H9 (cell line): Measurements from ENCODE around the gene ZNF800. TPM values are rescaled to one million over a fixed set of nuclear protein-coding genes. Genes with fewer than 3 reads are reported as not detected.

Experiments used
- DNase-seq: peaks from one replicate; pipeline ENCODE4 v3.0.0-alpha.2; 2017
- H2AFZ ChIP-seq: one replicate; pipeline ENCODE4 v1.6.1; 2013; ENCODE audit warnings: mild to moderate bottlenecking, low read length, control low read depth, moderate library complexity
- H2AK5ac ChIP-seq: 2 replicates; pipeline ENCODE4 v1.6.1; 2013; ENCODE audit warnings: low read length, control low read depth, mixed read lengths; ENCODE audit not compliant: insufficient read length
- H2BK120ac ChIP-seq: one replicate; pipeline ENCODE4 v1.6.1; 2013; ENCODE audit warnings: low read depth, mild to moderate bottlenecking, low read length, control low read depth, inconsistent platforms; ENCODE audit not compliant: poor library complexity, severe bottlenecking
- H2BK12ac ChIP-seq: 2 replicates; pipeline ENCODE4 v1.6.1; 2013; ENCODE audit warnings: low read length, control low read depth, mixed read lengths, low read depth; ENCODE audit not compliant: insufficient read length
- H2BK15ac ChIP-seq: 2 replicates; pipeline ENCODE4 v1.6.1; 2013; ENCODE audit warnings: low read depth, low read length, control low read depth
- H2BK20ac ChIP-seq: one replicate; pipeline ENCODE4 v1.6.1; 2013; ENCODE audit warnings: low read depth, mild to moderate bottlenecking, low read length, control low read depth, inconsistent platforms; ENCODE audit not compliant: poor library complexity, severe bottlenecking
- H2BK5ac ChIP-seq: 2 replicates; pipeline ENCODE4 v1.6.1; 2013; ENCODE audit warnings: low read length, control low read depth, mixed read lengths; ENCODE audit not compliant: insufficient read length
- H3K14ac ChIP-seq: 2 replicates; pipeline ENCODE4 v1.6.1; 2013; ENCODE audit warnings: low read length, control low read depth; ENCODE audit not compliant: insufficient read depth
- H3K18ac ChIP-seq: 2 replicates; pipeline ENCODE4 v1.6.1; 2013; ENCODE audit warnings: low read depth, mild to moderate bottlenecking, mixed read lengths, low read length, control low read depth; ENCODE audit not compliant: insufficient read length
- H3K23ac ChIP-seq: 2 replicates; pipeline ENCODE4 v1.6.1; 2013; ENCODE audit warnings: low read length, control low read depth, mixed read lengths, low read depth; ENCODE audit not compliant: insufficient read length
- H3K23me2 ChIP-seq: 2 replicates; pipeline ENCODE4 v1.6.1; 2013; ENCODE audit warnings: low read depth, mild to moderate bottlenecking, mixed read lengths, low read length, control low read depth; ENCODE audit not compliant: insufficient read length, poor library complexity, severe bottlenecking
- H3K27ac ChIP-seq: 2 replicates; pipeline ENCODE4 v1.5.1; 2013; ENCODE audit warnings: low read length, control low read depth, mixed read lengths, low read depth; ENCODE audit not compliant: insufficient read length
- H3K27me3 ChIP-seq: 2 replicates; pipeline ENCODE4 v1.6.1; 2013; ENCODE audit warnings: low read length, control low read depth, inconsistent platforms; ENCODE audit not compliant: insufficient read depth
- H3K4ac ChIP-seq: 2 replicates; pipeline ENCODE4 v1.6.1; 2013; ENCODE audit warnings: low read depth, mild to moderate bottlenecking, control low read depth, inconsistent platforms, low read length, moderate library complexity
- H3K4me1 ChIP-seq: 2 replicates; pipeline ENCODE4 v1.6.1; 2013; ENCODE audit warnings: low read length, control low read depth, inconsistent platforms; ENCODE audit not compliant: insufficient read depth
- H3K4me2 ChIP-seq: 2 replicates; pipeline ENCODE4 v1.6.1; 2013; ENCODE audit warnings: low read length, control low read depth, mixed read lengths; ENCODE audit not compliant: insufficient read length, insufficient read depth
- H3K56ac ChIP-seq: 2 replicates; pipeline ENCODE4 v1.6.1; 2013; ENCODE audit warnings: low read depth, mild to moderate bottlenecking, mixed read lengths, low read length, control low read depth; ENCODE audit not compliant: insufficient read length
- H3K79me1 ChIP-seq: 2 replicates; pipeline ENCODE4 v1.6.1; 2013; ENCODE audit warnings: low read depth, mild to moderate bottlenecking, moderate library complexity, low read length, control low read depth, inconsistent platforms; ENCODE audit not compliant: insufficient read depth, poor library complexity, severe bottlenecking
- H3K79me2 ChIP-seq: 2 replicates; pipeline ENCODE4 v1.6.1; 2013; ENCODE audit warnings: low read length, control low read depth, inconsistent platforms; ENCODE audit not compliant: insufficient read depth
- H3K9ac ChIP-seq: 2 replicates; pipeline ENCODE4 v1.6.1; 2013; ENCODE audit warnings: low read length, control low read depth, mixed read lengths; ENCODE audit not compliant: insufficient read length; ENCODE audit errors: extremely low read depth
- H3K9me3 ChIP-seq: one replicate; pipeline ENCODE4 v1.6.1; 2013; ENCODE audit warnings: low read depth, low read length, inconsistent platforms; ENCODE audit not compliant: control insufficient read depth
- H3T11ph ChIP-seq: one replicate; pipeline ENCODE4 v1.6.1; 2013; ENCODE audit warnings: mild to moderate bottlenecking, low read length, control low read depth, inconsistent platforms
- H4K20me1 ChIP-seq: one replicate; pipeline ENCODE4 v1.6.1; 2013; ENCODE audit not compliant: control insufficient read depth, insufficient read length, insufficient read depth
- H4K5ac ChIP-seq: 2 replicates; pipeline ENCODE4 v1.6.1; 2013; ENCODE audit warnings: low read depth, mild to moderate bottlenecking, mixed read lengths, low read length, control low read depth; ENCODE audit not compliant: insufficient read length
- H4K8ac ChIP-seq: replicated peaks from 2 replicates; pipeline ENCODE4 v1.6.1; 2013; ENCODE audit warnings: low read length, control low read depth, mixed read lengths, low read depth; ENCODE audit not compliant: insufficient read length
- H4K91ac ChIP-seq: 2 replicates; pipeline ENCODE4 v1.6.1; 2013; ENCODE audit warnings: low read depth, mild to moderate bottlenecking, moderate library complexity, mixed read lengths, low read length, control low read depth; ENCODE audit not compliant: insufficient read length
- H3K27ac Mint-ChIP-seq, 3 experiments: 2 replicates in 2 of 3; 3 replicates in 1 of 3; pipeline ENCODE4 v1.8.0; 2020 to 2021; ENCODE audit warnings: mixed read lengths in 3 of 3, mild to moderate bottlenecking in 1 of 3, moderate library complexity in 1 of 3
- H3K27me3 Mint-ChIP-seq: 2 replicates; pipeline ENCODE4 v1.8.0; 2021; ENCODE audit warnings: low read depth, mild to moderate bottlenecking, moderate library complexity, mixed read lengths
- H3K36me3 Mint-ChIP-seq, 3 experiments: 2 replicates in 2 of 3; 3 replicates in 1 of 3; pipeline ENCODE4 v1.8.0; 2020 to 2021; ENCODE audit warnings: low read depth in 3 of 3, mixed read lengths in 3 of 3; ENCODE audit not compliant: insufficient read depth in 1 of 3
- H3K4me1 Mint-ChIP-seq, 2 experiments: 2 replicates each; pipeline ENCODE4 v1.8.0; 2020; ENCODE audit warnings: mixed read lengths in 2 of 2
- H3K4me3 Mint-ChIP-seq, 2 experiments: 2 replicates in 1 of 2; 3 replicates in 1 of 2; pipeline ENCODE4 v1.8.0; 2020 to 2021; ENCODE audit warnings: mild to moderate bottlenecking in 2 of 2, mixed read lengths in 2 of 2, moderate library complexity in 1 of 2
- H3K9me3 Mint-ChIP-seq, 2 experiments: 2 replicates in 1 of 2; 3 replicates in 1 of 2; pipeline ENCODE4 v1.8.0; 2020; ENCODE audit warnings: mild to moderate bottlenecking in 2 of 2, mixed read lengths in 2 of 2, moderate library complexity in 1 of 2
- CTCF ChIP-seq: fragments of 200-600 bp; sonication (generic); conservative IDR thresholded peaks from 3 replicates; pipeline ENCODE4 v1.8.0; 2021; ENCODE audit warnings: antibody characterized with exemption, mild to moderate bottlenecking
- WGBS: extraction: QIAGEN DNeasy Blood & Tissue Kit; methylation state at CpG from one replicate; pipeline ENCODE4 v1.1.7; 2013; ENCODE audit warnings: missing lambda C conversion rate, low lambda C conversion rate, mixed read lengths; ENCODE audit not compliant: insufficient read length; ENCODE audit errors: extremely low coverage; 5-methylcytosine and 5-hydroxymethylcytosine counted together
- total RNA-seq: library from RNA; stranded (reverse); gene quantifications from 2 replicates; pipeline ENCODE4 v1.2.1, GENCODE V29; 2021

ZNF800 gene
- total RNA-seq, 1 experiment from 2014 or later, result 11.0 TPM

- Histone ChIP-seq H4K5ac (no peak overlapping the region), H3K23me2 (no peaks in the 10 kb centered on the region), H3K18ac (no peak overlapping the region), H3K4me2 (no peak overlapping the region), H3T11ph (no peak overlapping the region), H2BK120ac (no peak overlapping the region), H3K23ac (no peak overlapping the region), H3K56ac (no peak overlapping the region), H2AFZ (no peak overlapping the region), H3K14ac (no peak overlapping the region), H3K9me3 (no peaks in the 10 kb centered on the region), H4K8ac (no peak overlapping the region), H3K27me3 (0 out of 2 replicates have a peak, but pooled peaks cover 2% of the 10 kb centered on the region), H3K4me1 (no peaks in the 10 kb centered on the region), H2BK15ac (no peak overlapping the region), H3K27ac (no peak overlapping the region), H4K20me1 (no peaks in the 10 kb centered on the region), H3K9ac (no peak overlapping the region), H3K79me1 (no peaks in the 10 kb centered on the region), H2BK12ac (no peak overlapping the region), H2AK5ac (no peak overlapping the region), H2BK20ac (no peak overlapping the region), H3K79me2 (no peaks in the 10 kb centered on the region), H2BK5ac (no peak overlapping the region), H3K4ac (no peak overlapping the region), H4K91ac (no peak overlapping the region)
- Mint-ChIP-seq H3K27me3 (peaks cover 37% of the 10 kb centered on the region), H3K4me3 (no peak overlapping the region), H3K9me3 (no peaks in the 10 kb centered on the region; a peak in 2 of 5 replicates), H3K36me3 (no peaks in the 10 kb centered on the region), H3K27ac (no peak overlapping the region), H3K4me1 (no peaks in the 10 kb centered on the region)
- WGBS, result no CpG with 5 or more reads among the region's 5 CpGs
- no peak for DNase-seq
- no peak for TF ChIP-seq CTCF
These were observed 54.9 kb downstream of the ZNF800 start for GRCh38 chr7:127337581-127337980.
